ENCODE data around the gene LRRC23.

The LRRC23 gene

GRCh38 chr12:6914246-6914946 lies 9.8 kb downstream of the LRRC23 start, which contains the start of gene ENO2:
ENO2 (plus strand) TSS chr12:6914580; CDS start chr12:6915833, 1,253 bp downstream.
- ChIA-PET POLR2A (interaction anchor here (0.6 to 4.1 kb wide), 11 partner anchors 10 to 149 kb away, joined by 3 to 33 read pairs (median 6); partner anchors contain the start of genes ATN1, C12orf57, LRRC23 and PTMS), CTCF (interaction anchor here (0.7 to 1.2 kb wide), 5 partner anchors 10 to 45 kb away, joined by 3 to 4 read pairs (median 4); partner anchors contain the start of gene SPSB2)
- TF ChIP-seq ARNT (IDR thresholded peaks at IDR 0.05) (no peak), FOXK2 (IDR thresholded peaks at IDR 0.05) (no peak), L3MBTL2 (conservative IDR thresholded peaks at IDR 0.05) (peak; percentile 49; the same call in 1 of the 2 replicates), HDGF (IDR thresholded peaks at IDR 0.05; ENCODE audit: borderline replicate concordance) (no peak), PKNOX1 (IDR thresholded peaks at IDR 0.05) (no peak), ZNF384 (IDR thresholded peaks at IDR 0.05) (no peak), FOXA1 (IDR thresholded peaks at IDR 0.05) (no peak), LEF1 (IDR thresholded peaks at IDR 0.05; ENCODE audit: borderline replicate concordance) (no peak), CTBP1 (IDR thresholded peaks at IDR 0.05; ENCODE audit: borderline replicate concordance) (0 out of 2 replicates have a peak, but pooled peaks have one; percentile 52), NFRKB (IDR thresholded peaks at IDR 0.05) (no peak), ELF4 (IDR thresholded peaks at IDR 0.05) (no peak), TARDBP (IDR thresholded peaks at IDR 0.05) (no peak)
- DNase-seq (ENCODE audit: extremely low spot score) = no peak

GRCh38 chr12:6914947-6915788 lies 10.5 kb downstream of the LRRC23 start:
- ChIA-PET POLR2A (interaction anchor here (1.0 to 4.1 kb wide), 7 partner anchors 10 to 53 kb away, joined by 3 to 33 read pairs (median 12); partner anchors contain the start of genes ATN1, C12orf57, LRRC23 and RNU7-1), CTCF (interaction anchor here (0.9 to 1.2 kb wide), 2 partner anchors 43 to 46 kb away, joined by 3 to 4 read pairs; no protein-coding TSS in a partner anchor)
- DNase-seq (ENCODE audit: extremely low spot score) = no peak
- 0 out of 2 replicates have a peak, but pooled peaks have one; percentile 6 for TF ChIP-seq L3MBTL2 (conservative IDR thresholded peaks at IDR 0.05)
- TF ChIP-seq ZNF384 (IDR thresholded peaks at IDR 0.05) = no peak

- TF ChIP-seq ARNT (IDR thresholded peaks at IDR 0.05) (no peak), SP1 (IDR thresholded peaks at IDR 0.05) (no peak), FOXA1 (IDR thresholded peaks at IDR 0.05) (no peak), FOXK2 (IDR thresholded peaks at IDR 0.05) (no peak), NFRKB (IDR thresholded peaks at IDR 0.05) (no peak), HDGF (IDR thresholded peaks at IDR 0.05; ENCODE audit: borderline replicate concordance) (no peak), TARDBP (IDR thresholded peaks at IDR 0.05) (no peak), BHLHE40 (IDR thresholded peaks at IDR 0.05; ENCODE audit: borderline replicate concordance) (no peak), FOXM1 (IDR thresholded peaks at IDR 0.05; ENCODE audit: borderline replicate concordance) (no peak), SUZ12 (IDR thresholded peaks at IDR 0.05) (no peak), CTBP1 (IDR thresholded peaks at IDR 0.05; ENCODE audit: borderline replicate concordance) (no peak), L3MBTL2 (conservative IDR thresholded peaks at IDR 0.05) (no peak), PKNOX1 (IDR thresholded peaks at IDR 0.05) (no peak), LEF1 (IDR thresholded peaks at IDR 0.05; ENCODE audit: borderline replicate concordance) (no peak)
- ChIA-PET CTCF (interaction anchor here (1.2 kb wide), 1 partner anchor 47 kb away, joined by 4 read pairs; no protein-coding TSS in a partner anchor), POLR2A (interaction anchor here (1.1 to 4.1 kb wide), 6 partner anchors 10 to 52 kb away, joined by 3 to 33 read pairs (median 10); partner anchors contain the start of genes ATN1, C12orf57, LRRC23 and RNU7-1)
- no peak for DNase-seq (ENCODE audit: extremely low spot score)
Measured at GRCh38 chr12:6915789-6916285, 11.2 kb downstream of the LRRC23 start.

GRCh38 chr12:6916426-6917200 lies 12.0 kb downstream of the LRRC23 start:
- DNase-seq (ENCODE audit: extremely low spot score) = no peak
- TF ChIP-seq TARDBP (IDR thresholded peaks at IDR 0.05) = no peak
- no peak for TF ChIP-seq ARNT (IDR thresholded peaks at IDR 0.05)
- no peak for TF ChIP-seq ZNF384 (IDR thresholded peaks at IDR 0.05)
- no peak for TF ChIP-seq HDGF (IDR thresholded peaks at IDR 0.05; ENCODE audit: borderline replicate concordance)
- no peak for TF ChIP-seq NFRKB (IDR thresholded peaks at IDR 0.05)
- no peak for TF ChIP-seq PKNOX1 (IDR thresholded peaks at IDR 0.05)
- TF ChIP-seq BHLHE40 (IDR thresholded peaks at IDR 0.05; ENCODE audit: borderline replicate concordance) = no peak
- TF ChIP-seq FOXK2 (IDR thresholded peaks at IDR 0.05) = no peak
- TF ChIP-seq LEF1 (IDR thresholded peaks at IDR 0.05; ENCODE audit: borderline replicate concordance) = no peak
- no peak for TF ChIP-seq L3MBTL2 (conservative IDR thresholded peaks at IDR 0.05)
- no peak for TF ChIP-seq FOXM1 (IDR thresholded peaks at IDR 0.05; ENCODE audit: borderline replicate concordance)
- TF ChIP-seq CTBP1 (IDR thresholded peaks at IDR 0.05; ENCODE audit: borderline replicate concordance) = no peak
- no peak for TF ChIP-seq SP1 (IDR thresholded peaks at IDR 0.05)
- no peak for TF ChIP-seq ELF4 (IDR thresholded peaks at IDR 0.05)
- no peak for TF ChIP-seq SUZ12 (IDR thresholded peaks at IDR 0.05)
- no peak for TF ChIP-seq FOXA1 (IDR thresholded peaks at IDR 0.05)
- POLR2A ChIA-PET = interaction anchor here (1.3 to 4.1 kb wide), 6 partner anchors 10 to 47 kb away, joined by 3 to 33 read pairs (median 7); partner anchors contain the start of genes ATN1, C12orf57, RNU7-1 and SPSB2
- CTCF ChIA-PET = interaction anchor here (1.3 kb wide), 1 partner anchor 9 kb away, joined by 3 read pairs; no protein-coding TSS in a partner anchor
